GM15510 (cell line): ENCODE measurements around the gene PRR36.

ENCODE experiments used
- POLR2A ChIP-seq: IDR thresholded peaks from 3 replicates; pipeline ENCODE4 v1.6.1; 2011; ENCODE audit warnings: borderline replicate concordance; ENCODE audit not compliant: insufficient read length; ENCODE audit errors: extremely low read depth

Gene PRR36

GRCh38 chr19:7908078-7908699, 34.0 kb upstream of the PRR36 start:
- TF ChIP-seq POLR2A = no peak

- no peak for TF ChIP-seq POLR2A
Measured at GRCh38 chr19:7907544-7907943, 33.4 kb upstream of the PRR36 start.

GRCh38 chr19:7907122-7907521, 32.9 kb upstream of the PRR36 start:
- TF ChIP-seq POLR2A = no peak

GRCh38 chr19:7905859-7906258, 31.7 kb upstream of the PRR36 start:
- TF ChIP-seq POLR2A = no peak

- TF ChIP-seq POLR2A = no peak
Measured at GRCh38 chr19:7905268-7905667, 31.1 kb upstream of the PRR36 start.

GRCh38 chr19:7904074-7905020, 30.2 kb upstream of the PRR36 start:
- TF ChIP-seq POLR2A = no peak

GRCh38 chr19:7903244-7904073, 29.3 kb upstream of the PRR36 start, which contains the start of gene MAP2K7:
TSS of gene MAP2K7 (plus strand) at chr19:7903877. CDS start at chr19:7903945, 68 bp downstream.
- TF ChIP-seq POLR2A = peak; percentile 88

GRCh38 chr19:7902796-7903243, 28.6 kb upstream of the PRR36 start:
- no peak for TF ChIP-seq POLR2A

- no peak for TF ChIP-seq POLR2A
Measured at GRCh38 chr19:7901337-7901736, 27.1 kb upstream of the PRR36 start.

- TF ChIP-seq POLR2A = no peak
Measured at GRCh38 chr19:7900931-7901330, 26.7 kb upstream of the PRR36 start.

GRCh38 chr19:7900401-7900870, 26.2 kb upstream of the PRR36 start:
- no peak for TF ChIP-seq POLR2A

GRCh38 chr19:7899751-7900378, 25.7 kb upstream of the PRR36 start:
- TF ChIP-seq POLR2A = no peak

GRCh38 chr19:7898967-7899366, 24.8 kb upstream of the PRR36 start:
- no peak for TF ChIP-seq POLR2A

GRCh38 chr19:7897292-7897691, 23.1 kb upstream of the PRR36 start:
- no peak for TF ChIP-seq POLR2A

GRCh38 chr19:7895565-7895964, 21.4 kb upstream of the PRR36 start:
- TF ChIP-seq POLR2A = no peak

- no peak for TF ChIP-seq POLR2A
Measured at GRCh38 chr19:7894612-7895309, 20.6 kb upstream of the PRR36 start.
